ENCODE measurements around the gene LIME1. TPM values are rescaled to one million over a fixed set of nuclear protein-coding genes. Genes with fewer than 3 reads are reported as not detected.
A peak's percentile ranks its signal among the peaks of the same experiment; 100 is the strongest.

LIME1 gene
- total and polyA plus RNA-seq, 10 of the 15 experiments (the other 5 are each of a cell fraction or from before 2014, with no cell fraction given): 0.35 to 154 (median 49.9) TPM

- peak; percentile 43; the same call in 1 of the 2 replicates for TF ChIP-seq RELB (IDR thresholded peaks at IDR 0.05; ENCODE audit: low read depth)
- 0 out of 2 replicates have a peak, but pooled peaks have one; percentile 13 for TF ChIP-seq MLLT1 (IDR thresholded peaks at IDR 0.05)
- peak; percentile 47; the same call in 1 of the 2 replicates for TF ChIP-seq POLR2A (IDR thresholded peaks at IDR 0.05; ENCODE audit: low read depth, low read length)
- peak; percentile 61; the same call in 1 of the 2 replicates for TF ChIP-seq IRF4 (IDR thresholded peaks at IDR 0.05; ENCODE audit: low read depth, low read length)
- TF ChIP-seq E2F4 (IDR thresholded peaks at IDR 0.05; ENCODE audit: low read depth, low read length): no peak
- 0 out of 4 replicates have a peak, but pooled peaks have one; percentile 4 to 50 for TF ChIP-seq BHLHE40 (IDR thresholded peaks at IDR 0.05; ENCODE audit: borderline replicate concordance in 1 of 2, low read depth in 2 of 2, low read length in 1 of 2)
- TF ChIP-seq MEF2B (IDR thresholded peaks at IDR 0.05; ENCODE audit: partially characterized antibody, poor library complexity, severe bottlenecking): no peak
- no peak for TF ChIP-seq E2F8 (IDR thresholded peaks at IDR 0.05; ENCODE audit: low read depth, partially characterized antibody)
- TF ChIP-seq SMC3 (IDR thresholded peaks at IDR 0.05; ENCODE audit: borderline replicate concordance, low read length): no peak
- peak; percentile 75 for TF ChIP-seq GATAD2B (conservative IDR thresholded peaks at IDR 0.05; ENCODE audit: low read depth)
- no peak for TF ChIP-seq ZBED1 (IDR thresholded peaks at IDR 0.05; ENCODE audit: borderline replicate concordance)
- no peak for TF ChIP-seq EZH2 (IDR thresholded peaks at IDR 0.05; ENCODE audit: borderline replicate concordance, control insufficient read depth, low read depth, low read length)
- TF ChIP-seq DPF2 (IDR thresholded peaks at IDR 0.05): peak; percentile 53
- TF ChIP-seq STAT3 (IDR thresholded peaks at IDR 0.05; ENCODE audit: low read depth, low read length): no peak
- TF ChIP-seq CREB1 (IDR thresholded peaks at IDR 0.05; ENCODE audit: low read depth): peak; percentile 21; the same call in 1 of the 2 replicates
- TF ChIP-seq BCL3 (IDR thresholded peaks at IDR 0.05; ENCODE audit: borderline replicate concordance, insufficient read depth, low read depth, low read length, poor library complexity, severe bottlenecking): peak; percentile 60
- no peak for TF ChIP-seq SIN3A (IDR thresholded peaks at IDR 0.05; ENCODE audit: low read depth, low read length)
- peak; percentile 82; the same call in 1 of the 2 replicates for TF ChIP-seq TCF3 (IDR thresholded peaks at IDR 0.05; ENCODE audit: borderline replicate concordance, insufficient read depth, low read depth, low read length)
- peak; percentile 23; the same call in 1 of the 2 replicates for TF ChIP-seq PKNOX1 (IDR thresholded peaks at IDR 0.05)
Observed at GRCh38 chr20:63736893-63737694, 630 bp downstream of the LIME1 start (continued).

All from GM12878 (cell line).